SU-DHL-6 (cell line): ENCODE measurements around the gene GOT1.

Source experiments
- H2AFZ ChIP-seq: fragments of 200-600 bp; sonication (generic); 2 replicates; pipeline ENCODE4 v1.6.1; 2014; ENCODE audit warnings: low read depth, mild to moderate bottlenecking, moderate library complexity, mixed read lengths, antibody characterized with exemption, low read length; ENCODE audit not compliant: severe bottlenecking
- H3F3A ChIP-seq: fragments of 200-600 bp; shearing (Covaris generic); 2 replicates; pipeline ENCODE4 v1.6.0; 2016; ENCODE audit warnings: antibody characterized with exemption, mild to moderate bottlenecking; ENCODE audit not compliant: insufficient read depth
- H3K27ac ChIP-seq: fragments of 200-600 bp; sonication (generic); 2 replicates; pipeline ENCODE4 v1.5.1; 2016; ENCODE audit warnings: low read depth, mild to moderate bottlenecking, low read length, moderate library complexity, mixed read lengths
- H3K27me3 ChIP-seq: fragments of 200-600 bp; sonication (generic), shearing (Covaris generic); 2 replicates; pipeline ENCODE4 v1.6.0; 2014; ENCODE audit warnings: mild to moderate bottlenecking, low read length
- H3K36me3 ChIP-seq: fragments of 200-600 bp; sonication (generic); 2 replicates; pipeline ENCODE4 v1.6.1; 2014; ENCODE audit warnings: mild to moderate bottlenecking, low read length, mixed read lengths
- H3K4me2 ChIP-seq: fragments of 300-600, 200-600 bp; shearing (Covaris generic), sonication (generic); 2 replicates; pipeline ENCODE4 v1.6.0; 2014; ENCODE audit warnings: low read length, low read depth, mild to moderate bottlenecking; ENCODE audit not compliant: poor library complexity, severe bottlenecking
- H3K4me3 ChIP-seq: fragments of 200-600 bp; sonication (generic); 2 replicates; pipeline ENCODE4 v1.5.1; 2014; ENCODE audit warnings: antibody characterized with exemption, low read length, mild to moderate bottlenecking, mixed read lengths; ENCODE audit not compliant: insufficient read depth, poor library complexity, severe bottlenecking
- H3K79me2 ChIP-seq: fragments of 200-600 bp; sonication (generic); 2 replicates; pipeline ENCODE4 v1.6.1; 2014; ENCODE audit warnings: mild to moderate bottlenecking, low read length, moderate library complexity; ENCODE audit not compliant: insufficient read depth
- H3K9ac ChIP-seq: fragments of 200-600 bp; sonication (generic); 2 replicates; pipeline ENCODE4 v1.7.0; 2014; ENCODE audit warnings: mild to moderate bottlenecking, low read length
- H3K9me2 ChIP-seq: fragments of 200-600 bp; sonication (generic); replicated peaks from 2 replicates; pipeline ENCODE4 v1.6.1; 2014; ENCODE audit warnings: low read length; ENCODE audit not compliant: insufficient read depth
- H3K9me3 ChIP-seq: fragments of 200-600 bp; sonication (generic); 2 replicates; pipeline ENCODE4 v1.6.1; 2014; ENCODE audit warnings: low read length, mixed read lengths; ENCODE audit not compliant: insufficient read depth
- H4K20me1 ChIP-seq: fragments of 200-600 bp; sonication (generic); 2 replicates; pipeline ENCODE4 v1.6.1; 2014; ENCODE audit warnings: low read depth, mild to moderate bottlenecking, antibody characterized with exemption, low read length, moderate library complexity, mixed read lengths
- EZH2phosphoT487 ChIP-seq: fragments of 200-600 bp; sonication (generic), shearing (Covaris generic); conservative IDR thresholded peaks from 2 replicates; pipeline ENCODE4 v1.6.1; 2018; ENCODE audit warnings: mild to moderate bottlenecking, antibody characterized with exemption, low read length, moderate library complexity, mixed read lengths
- TF ChIP-seq, protein P1 (sequence below): fragments of 200-600 bp; sonication (generic); IDR thresholded peaks from one replicate; pipeline ENCODE4 v1.5.1; 2017; ENCODE audit warnings: antibody characterized with exemption, mild to moderate bottlenecking, low read length, moderate library complexity; ENCODE audit not compliant: insufficient read depth, poor library complexity, severe bottlenecking

GOT1 gene

DNA sequence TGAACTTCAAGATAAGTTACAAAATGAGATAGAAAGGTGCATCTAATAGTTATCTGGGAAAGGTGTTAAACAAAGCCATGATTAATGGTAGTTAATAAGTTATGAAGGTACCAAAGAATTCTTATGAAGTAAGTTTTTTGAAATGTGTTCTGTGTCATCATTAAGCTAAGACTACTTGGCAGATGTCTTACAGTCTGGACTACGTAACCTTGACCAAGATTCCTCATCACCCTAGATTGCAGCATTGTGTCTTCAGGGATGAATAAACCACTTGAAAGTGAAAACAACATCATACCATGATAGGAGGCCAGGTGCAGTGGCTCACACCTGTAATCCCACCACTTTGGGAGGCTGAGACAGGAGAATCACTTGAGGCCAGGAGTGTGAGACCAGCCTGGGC is 48.2 kb downstream of the GOT1 start:
- H2AFZ ChIP-seq, result no peak overlapping the region

DNA sequence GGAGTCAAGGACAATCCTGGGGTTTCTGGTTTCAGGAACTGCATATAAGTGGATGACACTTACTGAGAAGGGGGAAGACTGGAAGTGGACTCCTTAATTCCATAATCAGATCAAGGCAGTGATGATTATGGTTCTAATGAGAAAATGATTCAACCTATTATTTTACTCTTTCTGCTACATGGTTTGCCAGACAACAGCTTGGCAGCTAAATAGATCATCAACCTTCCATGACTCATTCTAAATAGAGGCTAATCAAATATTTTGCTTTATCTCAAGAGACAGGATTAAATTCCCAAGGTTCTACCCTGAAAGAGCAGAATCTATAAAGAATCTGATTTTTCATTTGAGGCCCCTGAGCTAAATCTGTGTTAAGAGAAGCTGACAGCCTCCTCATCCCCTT is 55.0 kb downstream of the GOT1 start:
- Histone ChIP-seq H3K27me3 (no peaks in the 10 kb centered on the region), H3F3A (no peaks in the 10 kb centered on the region), H3K9ac (no peak overlapping the region), H3K9me3 (no peaks in the 10 kb centered on the region), H3K4me3 (no peak overlapping the region), H3K4me2 (no peak overlapping the region), H4K20me1 (no peaks in the 10 kb centered on the region), H3K9me2 (no peaks in the 10 kb centered on the region), H3K27ac (no peak overlapping the region), H2AFZ (no peak overlapping the region), H3K36me3 (no peaks in the 10 kb centered on the region), H3K79me2 (no peaks in the 10 kb centered on the region)
- TF ChIP-seq EZH2phosphoT487, result no peak
- TF ChIP-seq, protein P1, sequence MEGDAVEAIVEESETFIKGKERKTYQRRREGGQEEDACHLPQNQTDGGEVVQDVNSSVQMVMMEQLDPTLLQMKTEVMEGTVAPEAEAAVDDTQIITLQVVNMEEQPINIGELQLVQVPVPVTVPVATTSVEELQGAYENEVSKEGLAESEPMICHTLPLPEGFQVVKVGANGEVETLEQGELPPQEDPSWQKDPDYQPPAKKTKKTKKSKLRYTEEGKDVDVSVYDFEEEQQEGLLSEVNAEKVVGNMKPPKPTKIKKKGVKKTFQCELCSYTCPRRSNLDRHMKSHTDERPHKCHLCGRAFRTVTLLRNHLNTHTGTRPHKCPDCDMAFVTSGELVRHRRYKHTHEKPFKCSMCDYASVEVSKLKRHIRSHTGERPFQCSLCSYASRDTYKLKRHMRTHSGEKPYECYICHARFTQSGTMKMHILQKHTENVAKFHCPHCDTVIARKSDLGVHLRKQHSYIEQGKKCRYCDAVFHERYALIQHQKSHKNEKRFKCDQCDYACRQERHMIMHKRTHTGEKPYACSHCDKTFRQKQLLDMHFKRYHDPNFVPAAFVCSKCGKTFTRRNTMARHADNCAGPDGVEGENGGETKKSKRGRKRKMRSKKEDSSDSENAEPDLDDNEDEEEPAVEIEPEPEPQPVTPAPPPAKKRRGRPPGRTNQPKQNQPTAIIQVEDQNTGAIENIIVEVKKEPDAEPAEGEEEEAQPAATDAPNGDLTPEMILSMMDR, result no peak

More for the DNA sequence above, 48.2 kb downstream of the GOT1 start:
- H3K36me3 ChIP-seq, result no peaks in the 10 kb centered on the region
- no peaks in the 10 kb centered on the region for H4K20me1 ChIP-seq
- no peak overlapping the region for H3K27ac ChIP-seq
- H3K4me3 ChIP-seq, result no peak overlapping the region
- H3K9me3 ChIP-seq, result no peaks in the 10 kb centered on the region
- H3K9ac ChIP-seq, result no peak overlapping the region
- TF ChIP-seq, protein P1, result no peak
- no peak for TF ChIP-seq EZH2phosphoT487
- H3K79me2 ChIP-seq, result no peaks in the 10 kb centered on the region
- H3K27me3 ChIP-seq, result no peaks in the 10 kb centered on the region
- H3K4me2 ChIP-seq, result no peak overlapping the region
- H3K9me2 ChIP-seq, result no peaks in the 10 kb centered on the region
- no peaks in the 10 kb centered on the region for H3F3A ChIP-seq

DNA sequence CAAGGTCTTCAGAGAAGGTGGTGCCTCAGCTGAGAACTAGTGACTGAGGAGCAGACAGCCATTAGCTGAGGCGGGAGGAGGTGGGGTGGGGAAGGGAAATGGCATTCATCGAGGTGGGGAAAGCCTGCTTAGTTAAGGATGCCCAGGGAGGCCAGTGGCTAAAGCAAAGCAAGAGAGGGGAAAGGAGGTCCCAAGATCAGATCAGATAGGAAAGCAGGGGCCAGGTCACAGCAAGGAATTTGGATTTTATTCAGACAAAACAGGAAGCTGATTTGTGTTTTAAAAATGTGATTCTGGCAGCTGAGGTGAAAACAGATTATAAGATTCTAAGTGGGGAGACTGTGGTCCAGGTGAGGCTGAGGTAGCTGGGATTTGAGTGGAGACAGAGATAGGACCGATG is 55.5 kb downstream of the GOT1 start:
- TF ChIP-seq EZH2phosphoT487, result no peak
- TF ChIP-seq, protein P1, result no peak
- no peaks in the 10 kb centered on the region for H3K9me3 ChIP-seq
- no peak overlapping the region for H3K4me2 ChIP-seq
- no peaks in the 10 kb centered on the region for H3K27me3 ChIP-seq
- H3K79me2 ChIP-seq, result no peaks in the 10 kb centered on the region
- no peak overlapping the region for H3K27ac ChIP-seq
- H2AFZ ChIP-seq, result no peak overlapping the region
- no peaks in the 10 kb centered on the region for H3K36me3 ChIP-seq
- no peaks in the 10 kb centered on the region for H4K20me1 ChIP-seq
- no peaks in the 10 kb centered on the region for H3K9me2 ChIP-seq
- H3F3A ChIP-seq, result no peaks in the 10 kb centered on the region
- H3K9ac ChIP-seq, result no peak overlapping the region
- H3K4me3 ChIP-seq, result no peak overlapping the region
